22Rv1 (cell line): Measurements from ENCODE around the gene HRH3.

Experiments used
- ZFX ChIP-seq: fragments of 450-650 bp; IDR thresholded peaks from 2 replicates; pipeline ENCODE4 v1.6.1; 2017; ENCODE audit warnings: antibody characterized with exemption, borderline replicate concordance
- TF ChIP-seq, protein P1 (sequence below): fragments of 450-650 bp; IDR thresholded peaks from 2 replicates; pipeline ENCODE4 v1.5.1; 2017; ENCODE audit warnings: mild to moderate bottlenecking

DNA sequence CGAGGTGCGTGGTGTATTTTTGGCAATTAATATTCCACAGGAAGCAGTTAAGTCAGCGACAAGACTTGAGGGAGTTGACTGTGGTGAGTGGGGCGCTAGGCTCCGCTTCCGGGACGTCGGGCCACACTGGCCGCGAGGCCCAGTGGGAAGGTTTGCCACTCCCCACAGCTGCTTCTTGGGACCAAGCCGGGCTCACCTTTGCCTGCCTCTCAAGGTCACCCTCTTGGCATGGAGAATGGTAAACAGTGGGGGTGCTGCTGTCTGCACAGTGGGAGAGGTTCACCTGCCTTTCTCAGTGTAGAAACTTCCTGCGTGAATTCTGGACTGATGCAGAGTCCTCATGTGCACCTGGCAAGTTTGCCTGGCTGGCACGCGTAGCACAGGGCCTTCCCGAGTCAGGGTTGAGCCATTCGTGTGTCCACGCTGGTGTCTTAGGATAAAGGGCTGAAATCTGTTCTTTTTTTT is 24.6 kb upstream of the HRH3 start:
- TF ChIP-seq, protein P1, sequence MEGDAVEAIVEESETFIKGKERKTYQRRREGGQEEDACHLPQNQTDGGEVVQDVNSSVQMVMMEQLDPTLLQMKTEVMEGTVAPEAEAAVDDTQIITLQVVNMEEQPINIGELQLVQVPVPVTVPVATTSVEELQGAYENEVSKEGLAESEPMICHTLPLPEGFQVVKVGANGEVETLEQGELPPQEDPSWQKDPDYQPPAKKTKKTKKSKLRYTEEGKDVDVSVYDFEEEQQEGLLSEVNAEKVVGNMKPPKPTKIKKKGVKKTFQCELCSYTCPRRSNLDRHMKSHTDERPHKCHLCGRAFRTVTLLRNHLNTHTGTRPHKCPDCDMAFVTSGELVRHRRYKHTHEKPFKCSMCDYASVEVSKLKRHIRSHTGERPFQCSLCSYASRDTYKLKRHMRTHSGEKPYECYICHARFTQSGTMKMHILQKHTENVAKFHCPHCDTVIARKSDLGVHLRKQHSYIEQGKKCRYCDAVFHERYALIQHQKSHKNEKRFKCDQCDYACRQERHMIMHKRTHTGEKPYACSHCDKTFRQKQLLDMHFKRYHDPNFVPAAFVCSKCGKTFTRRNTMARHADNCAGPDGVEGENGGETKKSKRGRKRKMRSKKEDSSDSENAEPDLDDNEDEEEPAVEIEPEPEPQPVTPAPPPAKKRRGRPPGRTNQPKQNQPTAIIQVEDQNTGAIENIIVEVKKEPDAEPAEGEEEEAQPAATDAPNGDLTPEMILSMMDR: no peak
- TF ChIP-seq ZFX: no peak
